Psoas muscle (tissue), 8 donors: ENCODE results near the gene EVC2. TPM values are rescaled to one million over a fixed set of nuclear protein-coding genes. Genes with fewer than 3 reads are reported as not detected.

Experiments used
- ATAC-seq, 4 donors: fragments of 200-7000 bp; cut with Tn5 transposase; one replicate each; pipeline ENCODE4 v1.9.1; 2020; ENCODE audit warnings: moderate library complexity in 3 of 4, mild to moderate bottlenecking in 2 of 4
- DNase-seq, 2 donors: peaks; one replicate each; pipeline ENCODE4 v3.0.0-alpha.2; 2020
- H3K27ac ChIP-seq: fragments of 200-600 bp; one replicate; pipeline ENCODE4 v1.8.0; 2022
- H3K27me3 ChIP-seq, 3 donors: fragments of 200-600 bp in 1 of 3; one replicate each; pipeline versions ENCODE4 v1.6.1 to v1.8.0; 2013 to 2022; ENCODE audit warnings: low read length in 2 of 3, mild to moderate bottlenecking in 2 of 3, moderate library complexity in 1 of 3; ENCODE audit not compliant: insufficient read depth in 3 of 3
- H3K36me3 ChIP-seq, 2 donors: fragments of 200-600 bp in 1 of 2; one replicate each; pipeline versions ENCODE4 v1.6.1 to v1.8.0; 2013 to 2022; ENCODE audit warnings: low read depth in 1 of 2, mild to moderate bottlenecking in 1 of 2, moderate library complexity in 1 of 2; ENCODE audit not compliant: insufficient read depth in 1 of 2
- H3K4me1 ChIP-seq: fragments of 200-600 bp; one replicate; pipeline ENCODE4 v1.8.0; 2022
- H3K4me3 ChIP-seq: fragments of 200-600 bp; one replicate; pipeline ENCODE4 v1.8.0; 2022; ENCODE audit warnings: mild to moderate bottlenecking
- H3K9me3 ChIP-seq: fragments of 200-600 bp; one replicate; pipeline ENCODE4 v1.8.0; 2022
- CTCF ChIP-seq: fragments of 200-600 bp; IDR thresholded peaks from one replicate; pipeline ENCODE4 v1.8.0; 2022; ENCODE audit warnings: antibody characterized with exemption
- WGBS, 3 donors: extraction: QIAGEN DNeasy Blood & Tissue Kit; methylation state at CpG; one replicate each; pipeline versions ENCODE4 v1.1.6 to v1.1.7; 2013; 5-methylcytosine and 5-hydroxymethylcytosine counted together
- intact Hi-C, 2 donors: fragments of 100-400 bp; cut with DNase I; formaldehyde crosslinking; loops; one replicate each; pipeline versions ENCODE4 v1.11.0 to v1.14.2; 2022
- long read RNA-seq, 2 donors: library from polyadenylated mRNA; unstranded; transcript quantifications; one replicate each; pipeline ENCODE4 v2.0.0, GENCODE V29; 2021
- polyA plus RNA-seq, 3 donors: library from polyadenylated mRNA; stranded (reverse); fragments of 200-250 nt; gene quantifications; one replicate each; pipeline ENCODE4 v1.2.3, GENCODE V29; 2013
- total RNA-seq, 4 donors: library from RNA; stranded (reverse); fragmentation: NEBNext Ultra II Directional in 2 of 4; extraction: Animal tissue kit (Norgen Biotek cat#: 25700) in 2 of 4; gene quantifications; one replicate each; pipeline versions ENCODE4 v1.2.1 to v1.2.4, GENCODE V29; 2021 to 2023
- donor health status: healthy with polysubstance abuse.
- donor health status: DM: no; HTN: no; CAD: no; lungs with moderate emphysema.
- donor health status: Bipolar disorder and iron deficiency.
- donor health status: healthy.
- donor health status: DM: yes; HTN: yes; CAD: no.
- donor health status: DM: no; HTN: no; CAD: no.
- donor health status: DM: no; HTN: no; CAD: no.
- donor health status: DM: yes; HTN: yes; CAD: no.

EVC2 gene, protein sequence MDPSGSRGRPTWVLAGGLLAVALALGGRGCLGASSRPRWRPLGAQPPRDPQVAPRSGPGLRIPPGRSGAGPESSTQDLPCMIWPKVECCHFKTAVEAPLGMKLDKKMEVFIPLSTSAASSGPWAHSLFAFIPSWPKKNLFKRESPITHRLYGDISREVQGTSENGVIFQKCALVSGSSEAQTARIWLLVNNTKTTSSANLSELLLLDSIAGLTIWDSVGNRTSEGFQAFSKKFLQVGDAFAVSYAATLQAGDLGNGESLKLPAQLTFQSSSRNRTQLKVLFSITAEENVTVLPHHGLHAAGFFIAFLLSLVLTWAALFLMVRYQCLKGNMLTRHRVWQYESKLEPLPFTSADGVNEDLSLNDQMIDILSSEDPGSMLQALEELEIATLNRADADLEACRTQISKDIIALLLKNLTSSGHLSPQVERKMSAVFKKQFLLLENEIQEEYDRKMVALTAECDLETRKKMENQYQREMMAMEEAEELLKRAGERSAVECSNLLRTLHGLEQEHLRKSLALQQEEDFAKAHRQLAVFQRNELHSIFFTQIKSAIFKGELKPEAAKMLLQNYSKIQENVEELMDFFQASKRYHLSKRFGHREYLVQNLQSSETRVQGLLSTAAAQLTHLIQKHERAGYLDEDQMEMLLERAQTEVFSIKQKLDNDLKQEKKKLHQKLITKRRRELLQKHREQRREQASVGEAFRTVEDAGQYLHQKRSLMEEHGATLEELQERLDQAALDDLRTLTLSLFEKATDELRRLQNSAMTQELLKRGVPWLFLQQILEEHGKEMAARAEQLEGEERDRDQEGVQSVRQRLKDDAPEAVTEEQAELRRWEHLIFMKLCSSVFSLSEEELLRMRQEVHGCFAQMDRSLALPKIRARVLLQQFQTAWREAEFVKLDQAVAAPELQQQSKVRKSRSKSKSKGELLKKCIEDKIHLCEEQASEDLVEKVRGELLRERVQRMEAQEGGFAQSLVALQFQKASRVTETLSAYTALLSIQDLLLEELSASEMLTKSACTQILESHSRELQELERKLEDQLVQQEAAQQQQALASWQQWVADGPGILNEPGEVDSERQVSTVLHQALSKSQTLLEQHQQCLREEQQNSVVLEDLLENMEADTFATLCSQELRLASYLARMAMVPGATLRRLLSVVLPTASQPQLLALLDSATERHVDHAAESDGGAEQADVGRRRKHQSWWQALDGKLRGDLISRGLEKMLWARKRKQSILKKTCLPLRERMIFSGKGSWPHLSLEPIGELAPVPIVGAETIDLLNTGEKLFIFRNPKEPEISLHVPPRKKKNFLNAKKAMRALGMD
- total RNA-seq (1 to 10 TPM in 1 of 4 donors, under 1 TPM in 3; 0.44 to 1.0 (median 0.55) TPM), polyA plus RNA-seq (under 1 TPM; 0.24 to 0.44 (median 0.33) TPM)
- long read RNA-seq, donor 1: 0 reads
- long read RNA-seq, donor 2, full-length matches to known transcripts: 1 of 2 reads
- long read RNA-seq, donor 2, partial matches to known transcripts: 0 of 2 reads
- long read RNA-seq, donor 2, other reads (novel, unspliced or antisense): 1 of 2 reads

DNA sequence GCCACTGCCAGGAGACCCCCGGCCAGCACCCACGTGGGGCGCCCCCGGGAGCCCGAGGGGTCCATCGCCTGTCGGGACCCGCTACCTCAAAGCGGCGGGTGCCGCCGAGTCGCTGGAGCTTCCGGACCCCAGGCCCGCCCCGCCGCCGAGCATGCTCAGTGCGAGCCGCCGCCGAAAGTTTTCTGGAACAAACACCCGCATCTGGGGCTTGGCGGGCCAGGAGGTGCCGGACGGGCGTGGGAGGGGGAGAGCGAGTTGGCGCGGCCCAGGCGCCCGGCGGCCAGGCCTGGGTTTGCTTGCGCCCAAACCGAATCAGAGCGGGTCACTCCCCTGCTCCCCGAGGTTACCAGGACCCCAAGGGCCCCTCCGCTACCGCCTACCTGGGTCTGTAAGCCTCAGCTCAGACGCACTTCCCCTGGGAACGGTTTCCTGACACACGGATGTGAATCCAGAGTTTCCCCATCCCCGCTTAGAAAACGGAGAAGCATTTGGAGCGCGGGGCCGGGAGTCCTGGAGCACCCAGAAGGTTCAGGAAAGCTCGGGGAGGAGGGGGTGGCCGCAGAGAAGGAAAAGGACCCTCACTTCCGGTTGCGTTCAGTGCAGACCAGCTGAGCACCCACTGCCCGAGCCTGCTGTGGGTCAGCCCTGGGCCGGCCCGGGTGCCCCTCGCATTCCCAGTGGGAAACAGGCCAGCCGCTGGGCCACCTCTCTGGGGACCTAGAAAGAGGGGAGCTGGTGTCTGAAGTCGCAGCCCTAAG is at the start of gene EVC2:
Gene EVC2 (minus strand): TSS at position 111 of the 758 bp plus-strand sequence. CDS start 46 bp downstream, at position 65.
- Histone ChIP-seq H3K27ac (peak within 1 kb of the TSS; percentile 53), H3K4me1 (no peaks in the 10 kb centered on the region), H3K27me3 (peaks cover 0 to 50% (median 13%) of the 10 kb centered on the region in 3 donors), H3K9me3 (no peaks in the 10 kb centered on the region), H3K36me3 (no peaks in the 10 kb centered on the region), H3K4me3 (peak within 1 kb of the TSS; percentile 71)
- no peak for TF ChIP-seq CTCF
- peak; percentile 81 to 82 for DNase-seq
- intact Hi-C loops: no loop called here
- ATAC-seq: peak; percentile 36 to 73 (median 51)
- 4 to 10% (median 4%) methylated on average over 47 to 57 of the region's 57 CpGs for WGBS, 3 donors

DNA sequence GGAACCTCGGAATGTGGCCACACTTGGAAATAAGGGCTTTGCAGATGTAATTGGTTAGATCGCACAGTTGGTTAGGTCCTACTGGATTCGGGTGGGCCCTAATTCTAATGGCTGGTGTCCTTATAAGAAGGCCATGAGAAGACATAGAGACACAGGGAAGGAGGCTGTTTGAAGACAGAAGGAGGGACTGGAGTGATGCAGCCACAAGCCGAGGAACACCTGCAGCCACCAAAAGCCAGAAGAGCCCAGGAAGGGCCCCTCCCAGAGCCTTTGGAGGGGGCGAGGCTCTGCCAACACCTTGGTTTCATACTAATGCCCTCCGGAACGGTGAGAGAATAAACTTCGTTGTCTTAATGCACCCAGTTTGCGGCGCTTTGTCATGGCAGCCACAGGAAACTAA is 49.6 kb upstream of the EVC2 start:
- Histone ChIP-seq H3K4me3 (no peak overlapping the region), H3K27me3 (no peaks in the 10 kb centered on the region), H3K4me1 (no peaks in the 10 kb centered on the region), H3K27ac (no peak overlapping the region), H3K9me3 (no peaks in the 10 kb centered on the region), H3K36me3 (peaks cover 0 to 10% of the 10 kb centered on the region in 2 donors)
- ATAC-seq (no peak), DNase-seq (no peak)
- WGBS, 3 donors: 90 to 93% (median 92%) methylated on average over 10 of the region's 10 CpGs
- no peak for TF ChIP-seq CTCF
- intact Hi-C loops: no loop called here

DNA sequence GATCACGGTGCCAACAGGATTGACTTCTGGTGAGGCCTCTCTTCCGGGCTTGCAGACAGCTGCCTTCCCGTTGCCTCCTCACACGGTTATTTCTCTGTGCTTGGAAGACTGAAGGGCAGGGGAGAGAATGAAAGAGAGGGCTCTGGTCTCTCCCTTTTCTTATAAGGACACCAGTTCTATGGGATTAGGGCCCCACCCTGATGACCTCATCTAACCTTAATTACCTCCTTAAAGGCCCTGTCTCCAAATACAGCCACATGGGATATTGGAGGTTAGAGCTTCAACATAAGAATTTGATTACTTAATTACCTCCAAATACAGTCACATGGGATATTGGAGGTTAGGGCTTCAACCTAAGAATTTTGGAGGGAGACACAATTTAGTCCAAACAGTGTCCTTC is 49.2 kb upstream of the EVC2 start:
- Histone ChIP-seq H3K9me3 (no peaks in the 10 kb centered on the region), H3K27me3 (no peaks in the 10 kb centered on the region), H3K36me3 (peaks cover 0 to 10% of the 10 kb centered on the region in 2 donors), H3K4me1 (no peaks in the 10 kb centered on the region), H3K4me3 (no peak overlapping the region), H3K27ac (no peak overlapping the region)
- DNase-seq (no peak), ATAC-seq (no peak)
- intact Hi-C loops: no loop called here
- 93 to 95% (median 95%) methylated on average over 4 of the region's 4 CpGs for WGBS, 3 donors
- TF ChIP-seq CTCF: no peak

DNA sequence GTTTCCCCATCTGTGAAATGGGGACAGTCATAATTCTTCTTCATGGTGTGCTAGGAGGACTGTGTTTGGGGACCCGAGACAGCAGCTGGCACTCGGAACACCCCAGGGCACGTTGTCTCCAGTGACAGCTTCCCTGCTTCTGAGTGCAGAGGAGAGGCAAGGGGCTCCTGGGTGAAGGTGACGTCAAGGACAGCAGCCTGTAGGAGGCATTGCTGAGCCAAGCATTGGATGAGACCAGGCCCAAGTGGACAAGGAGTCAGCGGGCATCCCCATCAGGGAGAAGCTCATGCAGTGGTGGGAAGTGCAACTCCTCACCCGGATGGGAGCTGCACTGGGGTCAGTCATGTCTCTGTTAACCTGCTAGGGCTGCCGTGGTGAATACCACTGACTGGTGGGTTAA is 48.7 kb upstream of the EVC2 start:
- no peaks in the 10 kb centered on the region for H3K4me1 ChIP-seq

More for the DNA sequence above, 48.7 kb upstream of the EVC2 start:
- Histone ChIP-seq H3K27me3 (no peaks in the 10 kb centered on the region), H3K9me3 (no peaks in the 10 kb centered on the region), H3K4me3 (no peak overlapping the region), H3K27ac (no peak overlapping the region), H3K36me3 (peaks cover 0 to 10% of the 10 kb centered on the region in 2 donors)
- DNase-seq: no peak
- ATAC-seq: no peak
- TF ChIP-seq CTCF: no peak
- WGBS, 3 donors: 91 to 93% (median 92%) methylated on average over 7 of the region's 7 CpGs
- intact Hi-C loops: no loop called here
